Fibroblast of lung (primary cell): ENCODE results near the gene CACNB2.

ENCODE experiments used
- EZH2 ChIP-seq: IDR thresholded peaks from 2 replicates; pipeline ENCODE4 v1.5.1; 2012; ENCODE audit warnings: low read length, control low read depth, mild to moderate bottlenecking; ENCODE audit errors: missing control alignments
- TF ChIP-seq, protein P1 (sequence below), 2 donors: IDR thresholded peaks in 1 of 2; conservative IDR thresholded peaks in 1 of 2; 1 replicate in 1 of 2; 2 replicates in 1 of 2; pipeline ENCODE4 v1.5.1; 2011 to 2012; ENCODE audit warnings: low read length in 2 of 2, control low read depth in 1 of 2, inconsistent platforms in 1 of 2, low read depth in 1 of 2, mild to moderate bottlenecking in 1 of 2

- TF ChIP-seq, protein P1, sequence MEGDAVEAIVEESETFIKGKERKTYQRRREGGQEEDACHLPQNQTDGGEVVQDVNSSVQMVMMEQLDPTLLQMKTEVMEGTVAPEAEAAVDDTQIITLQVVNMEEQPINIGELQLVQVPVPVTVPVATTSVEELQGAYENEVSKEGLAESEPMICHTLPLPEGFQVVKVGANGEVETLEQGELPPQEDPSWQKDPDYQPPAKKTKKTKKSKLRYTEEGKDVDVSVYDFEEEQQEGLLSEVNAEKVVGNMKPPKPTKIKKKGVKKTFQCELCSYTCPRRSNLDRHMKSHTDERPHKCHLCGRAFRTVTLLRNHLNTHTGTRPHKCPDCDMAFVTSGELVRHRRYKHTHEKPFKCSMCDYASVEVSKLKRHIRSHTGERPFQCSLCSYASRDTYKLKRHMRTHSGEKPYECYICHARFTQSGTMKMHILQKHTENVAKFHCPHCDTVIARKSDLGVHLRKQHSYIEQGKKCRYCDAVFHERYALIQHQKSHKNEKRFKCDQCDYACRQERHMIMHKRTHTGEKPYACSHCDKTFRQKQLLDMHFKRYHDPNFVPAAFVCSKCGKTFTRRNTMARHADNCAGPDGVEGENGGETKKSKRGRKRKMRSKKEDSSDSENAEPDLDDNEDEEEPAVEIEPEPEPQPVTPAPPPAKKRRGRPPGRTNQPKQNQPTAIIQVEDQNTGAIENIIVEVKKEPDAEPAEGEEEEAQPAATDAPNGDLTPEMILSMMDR (conservative IDR thresholded peaks at IDR 0.05 in 1 of 2, IDR thresholded peaks at IDR 0.05 in 1 of 2; ENCODE audit: low read depth in 1 of 2, low read length in 2 of 2) = no peak
- TF ChIP-seq EZH2 = no peak
Observed at GRCh38 chr10:18134921-18135320, 5.3 kb upstream of the CACNB2 start.
